Loucy (cell line): ENCODE measurements around the gene NTRK1.

ENCODE experiments used
- CTCF ChIP-seq: fragments of 200-600 bp; sonication (generic); conservative IDR thresholded peaks from 2 replicates; pipeline ENCODE4 v1.5.1; 2014; ENCODE audit warnings: mild to moderate bottlenecking, antibody characterized with exemption, low read length
- EZH2phosphoT487 ChIP-seq: fragments of 200-600 bp; IDR thresholded peaks from 2 replicates; pipeline ENCODE4 v1.6.1; 2018; ENCODE audit warnings: antibody characterized with exemption, mild to moderate bottlenecking, moderate library complexity, borderline replicate concordance

- TF ChIP-seq CTCF (no peak), EZH2phosphoT487 (no peak)
Measured at GRCh38 chr1:156905176-156905575, 44.5 kb downstream of the NTRK1 start.
